NCI-H128 (cell line): Measurements from ENCODE around the gene KCNAB2.
"Not testable (repeated sequence)": the region's sequence is repeated elsewhere in the genome, so short reads cannot be mapped to it uniquely, and the experiment has no call there.

ENCODE experiments used
- DNase-seq: peaks from one replicate; lab custom pipeline; 2025; ENCODE audit not compliant: unreplicated experiment; lab: John Stamatoyannopoulos, UW

The KCNAB2 gene

DNA sequence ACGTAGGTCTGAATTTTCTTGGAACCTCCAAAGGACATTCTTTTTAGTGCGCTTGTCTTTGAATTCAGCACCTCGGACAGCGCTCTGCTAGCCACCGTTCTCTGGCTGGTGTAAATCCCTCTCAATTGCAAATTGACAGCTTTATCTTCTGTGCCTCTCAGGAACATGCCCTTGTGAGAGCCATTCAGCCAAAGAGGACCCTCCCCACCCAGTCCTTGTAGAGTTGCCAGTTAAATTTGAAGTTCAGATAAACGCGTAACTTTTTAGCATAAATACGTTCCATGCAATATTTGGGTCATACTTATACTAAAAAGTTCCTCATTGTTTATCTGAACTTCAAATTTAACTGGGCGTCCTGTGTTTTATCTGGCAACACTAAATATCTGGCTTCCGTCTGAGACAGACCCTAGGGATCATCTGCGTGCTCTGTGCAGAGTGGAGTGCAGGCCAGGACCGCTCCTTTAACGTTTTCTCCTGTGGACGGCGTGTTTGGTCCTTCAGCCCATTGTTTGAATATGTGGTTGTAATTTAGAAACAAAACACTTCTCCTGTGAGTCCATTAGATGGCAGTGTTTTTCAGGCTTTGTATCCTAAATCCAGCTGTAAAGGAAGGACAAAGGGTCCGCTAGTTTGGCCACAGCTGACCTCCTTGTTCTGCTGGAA lies 7.0 kb downstream of the KCNAB2 start:
- DNase-seq: no peak

DNA sequence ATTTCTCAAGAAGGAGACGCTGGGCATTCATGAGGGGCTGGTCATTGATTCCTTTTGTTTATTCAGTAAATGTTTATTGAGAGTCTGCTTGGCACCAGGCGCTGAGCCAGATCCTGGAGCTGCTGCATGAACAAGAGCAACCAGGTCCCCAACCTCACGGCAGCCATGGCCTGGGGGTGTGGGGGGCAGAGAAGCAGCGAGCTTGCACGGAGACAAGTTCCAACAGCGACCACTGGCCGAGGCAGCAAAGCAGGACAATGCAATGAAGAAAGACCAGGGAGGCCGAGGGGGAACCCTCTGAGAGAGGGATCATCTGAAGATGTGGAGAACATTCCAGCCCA lies 7.5 kb downstream of the KCNAB2 start:
- DNase-seq: no peak

DNA sequence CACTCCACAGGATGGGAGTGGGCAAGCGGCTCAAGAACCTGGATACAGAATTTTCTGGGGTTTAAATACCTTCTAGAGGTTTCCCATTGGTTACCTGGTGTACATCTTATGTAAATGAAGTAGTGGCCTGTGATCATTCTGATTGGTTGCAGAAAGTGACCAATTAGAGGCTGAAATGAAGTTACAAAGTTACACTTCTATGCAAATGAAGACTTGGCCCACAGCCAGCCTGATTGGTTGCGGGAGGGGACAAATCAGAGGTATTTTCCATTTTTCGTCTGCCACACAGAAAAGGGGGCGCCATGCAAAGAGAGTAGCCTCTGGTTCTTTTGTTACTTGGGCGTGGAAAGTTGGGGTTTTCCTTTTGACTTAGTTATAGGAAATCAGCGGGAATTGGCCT lies 8.9 kb downstream of the KCNAB2 start:
- no peak for DNase-seq

DNA sequence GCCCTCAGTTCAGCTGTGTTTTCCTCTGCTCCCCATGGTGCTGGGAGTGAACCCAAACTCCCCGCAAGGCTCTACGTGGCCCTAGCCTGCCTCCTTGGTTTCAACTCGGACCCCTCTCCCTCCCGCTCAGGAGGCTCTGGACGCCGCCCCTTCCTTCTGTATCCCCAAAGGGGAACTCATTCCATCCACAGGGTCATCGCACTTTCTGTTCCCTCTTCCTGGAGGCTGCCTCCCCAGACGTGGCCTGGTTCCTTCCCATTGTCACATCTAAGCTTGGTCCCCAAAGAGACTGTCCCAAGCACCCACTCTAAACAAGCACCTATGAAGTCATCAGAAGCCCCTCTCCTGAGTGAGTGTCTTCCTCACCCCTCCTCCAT lies 10.9 kb downstream of the KCNAB2 start:
- DNase-seq: no peak

DNA sequence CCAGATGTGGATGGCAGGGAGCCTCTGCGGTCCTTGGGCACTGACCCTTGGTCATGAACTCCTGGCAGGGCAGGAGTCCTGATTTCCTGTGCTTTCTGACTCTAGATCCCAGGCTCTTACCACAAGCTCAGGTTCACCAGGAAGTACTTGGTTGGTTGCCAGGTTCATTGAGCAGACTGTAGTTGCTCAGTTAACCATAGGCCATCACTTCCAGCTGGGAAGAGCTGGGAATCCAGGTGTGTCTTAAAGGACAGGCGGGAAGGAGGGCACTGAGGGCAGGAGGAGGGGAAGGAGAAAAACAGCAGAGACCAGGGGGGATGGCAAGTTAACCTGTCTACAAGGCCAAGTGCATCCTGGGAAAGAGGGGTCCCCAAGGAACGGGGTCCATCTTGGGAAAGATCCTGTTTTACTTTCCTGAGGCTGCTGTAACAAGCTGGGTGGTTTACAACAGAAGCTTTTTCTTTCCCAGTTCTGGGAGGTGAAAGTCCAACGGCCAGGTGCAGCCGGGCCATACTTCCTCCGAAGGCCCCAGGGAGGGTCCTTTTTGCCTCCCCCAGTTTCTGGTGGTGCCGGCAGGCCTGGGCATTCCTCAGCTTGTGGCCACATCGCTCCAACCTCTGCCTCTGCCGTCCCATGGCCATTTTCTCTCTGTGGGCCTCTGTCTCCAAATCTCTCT lies 11.6 kb downstream of the KCNAB2 start:
- no peak for DNase-seq

DNA sequence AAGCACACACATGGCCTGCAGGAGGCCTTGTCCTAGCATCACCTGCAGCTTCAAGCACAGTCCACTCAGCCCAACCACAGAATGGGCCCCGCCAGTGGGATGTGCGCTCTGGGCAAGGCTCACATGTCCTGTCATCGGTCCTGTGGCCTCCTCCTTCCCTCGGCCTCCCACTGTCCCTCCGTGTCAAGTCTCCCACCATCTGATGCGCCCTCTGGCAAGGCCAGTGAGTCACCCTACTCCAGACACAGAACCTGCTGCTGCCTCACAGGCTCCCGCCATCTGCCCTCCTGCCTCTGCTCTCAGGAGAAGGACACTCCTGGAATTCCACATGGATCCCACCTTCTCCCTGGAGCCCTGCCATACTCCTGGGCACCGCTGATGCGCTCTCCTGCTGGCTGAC lies 14.2 kb downstream of the KCNAB2 start:
- DNase-seq: no peak

DNA sequence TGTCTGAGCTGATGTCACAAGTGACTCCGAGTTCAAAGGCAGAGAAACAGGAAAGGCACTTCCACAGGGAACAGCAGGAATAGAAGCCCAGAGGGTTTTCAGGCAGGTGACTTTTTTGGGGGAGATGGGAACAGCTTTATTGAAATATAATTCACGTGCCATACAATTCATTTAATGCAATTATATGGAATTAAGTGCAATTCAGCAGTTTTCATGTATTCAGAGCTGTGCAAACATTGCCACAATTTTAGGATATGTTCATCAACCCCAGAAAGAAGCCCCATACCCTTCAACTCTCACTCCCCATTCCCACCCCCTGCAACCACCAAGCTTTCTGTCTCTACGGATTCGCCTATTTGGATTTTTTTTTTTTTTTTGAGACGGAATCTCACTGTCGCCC lies 17.0 kb downstream of the KCNAB2 start:
- no peak for DNase-seq

DNA sequence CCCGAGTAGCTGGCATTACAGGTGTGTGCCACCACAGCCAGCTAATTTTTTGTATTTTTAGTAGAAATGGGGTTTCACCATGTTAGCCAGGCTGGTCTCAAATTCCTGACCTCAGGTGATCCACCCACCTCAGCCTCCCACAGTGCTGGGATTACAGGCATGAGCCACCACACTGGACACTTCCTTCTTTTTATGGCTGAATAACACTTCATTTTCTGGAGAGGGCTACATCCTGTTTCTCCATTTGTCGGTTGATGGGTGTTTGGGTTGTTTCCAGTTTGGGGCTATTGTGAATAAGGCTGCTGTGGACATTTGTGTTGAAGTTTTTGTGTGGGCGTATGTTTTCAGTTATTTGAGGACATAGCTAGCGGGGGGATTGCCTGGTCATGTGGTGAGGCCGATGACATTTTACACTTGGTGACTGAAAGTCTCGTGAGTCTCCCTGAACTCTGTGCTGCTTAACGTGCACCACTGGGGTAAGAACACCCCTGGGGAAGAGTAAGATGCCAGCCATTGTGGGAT lies 17.9 kb downstream of the KCNAB2 start:
- DNase-seq: not testable (repeated sequence)

DNA sequence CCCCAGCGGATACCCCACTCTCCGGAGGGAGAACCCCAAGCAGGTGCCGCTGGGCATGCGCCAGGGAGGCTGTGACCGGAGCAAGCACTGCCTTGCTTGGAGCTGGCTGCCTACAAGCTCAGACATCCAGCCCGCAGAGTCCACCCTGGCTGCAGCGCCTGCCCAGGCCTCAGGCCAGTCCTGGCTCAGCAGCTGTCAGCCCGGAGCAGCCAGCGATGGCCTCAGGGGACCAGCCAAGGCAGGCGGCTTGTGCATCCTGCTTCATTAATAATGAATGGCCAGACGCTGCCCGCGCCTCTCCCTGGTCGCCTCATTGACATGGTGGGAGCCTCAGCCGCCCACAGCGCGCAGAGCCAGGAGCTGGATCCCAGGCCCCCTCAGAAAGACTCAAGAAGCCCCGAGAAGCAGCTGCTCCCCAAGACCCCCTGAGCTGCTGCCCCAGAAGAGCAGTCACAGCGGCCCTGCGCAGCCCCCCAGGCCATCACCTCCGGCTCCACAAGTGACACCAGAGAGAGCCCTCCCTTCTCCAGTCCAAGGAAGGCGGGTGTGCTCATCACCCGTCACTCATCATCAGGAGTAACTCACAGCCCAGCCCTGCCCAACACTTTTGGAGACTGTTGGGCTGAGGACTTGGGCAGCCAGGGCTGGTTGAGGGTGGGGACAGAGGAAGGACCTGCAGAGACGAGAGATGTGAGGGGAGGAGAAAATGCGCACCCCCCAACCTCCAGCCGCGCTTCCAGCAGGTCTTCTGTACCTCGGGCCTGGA lies 19.6 kb downstream of the KCNAB2 start:
- DNase-seq: no peak

DNA sequence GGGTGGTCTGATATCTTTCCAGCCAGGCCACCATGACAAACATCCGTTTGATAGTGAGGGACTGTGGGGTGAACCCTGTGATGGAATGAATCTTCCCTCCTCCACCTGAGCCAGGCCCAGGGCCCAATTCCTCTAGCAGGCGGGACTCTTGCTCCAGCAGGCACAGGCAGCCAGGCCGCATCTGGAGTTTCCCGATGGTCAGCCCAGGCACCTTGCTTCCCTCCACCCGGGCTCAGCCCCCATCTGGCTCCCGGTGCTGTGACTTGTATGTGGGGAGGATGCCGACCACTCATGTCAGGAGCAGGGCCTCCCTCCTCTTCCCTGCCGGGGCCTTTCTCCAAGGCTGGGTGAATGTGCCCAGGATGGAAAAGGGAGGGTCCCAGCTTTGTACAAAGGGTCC lies 21.0 kb downstream of the KCNAB2 start:
- DNase-seq: no peak

DNA sequence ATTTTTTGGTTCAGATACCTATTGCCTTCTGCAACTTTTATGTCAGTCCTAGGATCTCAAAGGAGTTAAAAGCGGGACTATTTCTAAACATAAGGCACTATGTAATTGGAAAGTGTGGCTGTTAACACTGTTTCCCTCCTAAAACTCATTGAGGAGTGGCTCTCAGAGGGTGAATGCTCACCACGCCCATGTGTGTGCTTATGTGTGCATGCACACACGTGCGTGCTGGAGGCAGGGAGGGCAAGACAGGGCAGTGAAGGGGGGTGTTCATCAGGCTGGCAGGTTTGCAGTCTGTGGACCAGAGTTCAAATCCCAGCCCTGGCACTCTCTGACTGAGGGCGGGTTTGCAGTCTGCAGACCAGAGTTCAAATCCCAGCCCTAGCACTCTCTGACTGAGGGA lies 22.4 kb downstream of the KCNAB2 start:
- no peak for DNase-seq

DNA sequence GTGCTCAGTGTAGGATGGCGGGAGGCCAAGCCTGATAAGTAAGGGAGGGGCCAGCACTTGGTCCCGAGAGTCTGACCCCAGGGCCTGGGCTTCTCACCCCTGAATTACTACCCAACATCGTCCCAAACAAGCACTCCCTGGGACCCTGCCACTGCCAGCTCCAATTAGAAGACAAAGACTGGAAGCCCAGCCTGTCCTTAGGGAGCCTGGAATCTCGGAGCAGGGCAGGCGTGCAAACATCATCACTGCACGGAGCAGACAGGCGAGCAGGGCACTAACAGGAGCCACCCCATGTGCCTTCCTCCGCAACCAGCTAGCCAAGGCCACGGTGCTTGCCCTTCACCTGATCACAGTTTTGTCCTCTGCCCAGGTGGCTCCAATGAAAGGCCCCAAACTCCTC lies 23.2 kb downstream of the KCNAB2 start:
- no peak for DNase-seq

DNA sequence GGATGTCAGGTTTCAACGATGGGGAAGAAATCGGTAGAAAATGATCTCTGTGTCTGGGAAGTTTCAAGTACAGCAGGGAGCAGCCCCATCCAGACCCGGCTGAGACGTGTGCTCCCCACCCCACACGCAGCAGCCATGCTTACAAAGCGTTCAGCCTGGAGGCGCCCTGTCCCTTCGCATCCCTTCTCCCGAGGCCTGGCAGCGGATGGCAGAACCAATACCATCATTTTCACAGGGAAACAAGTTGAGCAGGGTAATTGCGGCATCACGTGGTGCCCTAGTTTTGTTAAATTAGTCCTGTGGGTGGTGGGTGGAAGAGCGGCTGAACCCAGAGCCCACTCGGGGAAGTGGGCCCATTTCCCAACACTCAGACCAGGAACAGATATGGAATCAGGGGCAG lies 23.9 kb downstream of the KCNAB2 start:
- DNase-seq: no peak

DNA sequence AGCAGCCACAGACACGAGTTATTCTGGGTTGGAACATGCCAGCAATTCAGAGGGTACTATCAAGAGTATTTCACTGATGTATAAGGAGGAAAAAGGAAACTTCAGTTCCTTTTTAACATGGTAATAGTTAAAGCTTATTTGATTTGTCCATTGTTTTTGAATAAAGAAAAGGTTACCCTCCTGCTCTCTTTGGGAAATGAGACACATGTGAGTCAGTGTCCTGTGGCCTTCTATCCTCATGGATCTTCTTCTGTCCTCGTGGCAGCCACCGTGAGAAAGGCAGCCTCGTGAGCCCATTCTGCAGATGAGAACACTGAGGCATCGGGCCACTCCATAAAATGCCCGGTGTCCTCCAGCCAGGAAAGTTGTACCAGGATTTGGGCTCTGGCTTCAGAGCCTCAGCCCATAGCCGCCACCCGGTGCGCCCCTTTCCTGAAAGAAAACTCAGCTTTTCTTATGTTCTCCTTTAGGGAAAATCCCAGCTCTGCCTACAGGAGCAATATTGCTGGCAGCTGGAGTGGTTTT lies 24.8 kb downstream of the KCNAB2 start:
- no peak for DNase-seq

DNA sequence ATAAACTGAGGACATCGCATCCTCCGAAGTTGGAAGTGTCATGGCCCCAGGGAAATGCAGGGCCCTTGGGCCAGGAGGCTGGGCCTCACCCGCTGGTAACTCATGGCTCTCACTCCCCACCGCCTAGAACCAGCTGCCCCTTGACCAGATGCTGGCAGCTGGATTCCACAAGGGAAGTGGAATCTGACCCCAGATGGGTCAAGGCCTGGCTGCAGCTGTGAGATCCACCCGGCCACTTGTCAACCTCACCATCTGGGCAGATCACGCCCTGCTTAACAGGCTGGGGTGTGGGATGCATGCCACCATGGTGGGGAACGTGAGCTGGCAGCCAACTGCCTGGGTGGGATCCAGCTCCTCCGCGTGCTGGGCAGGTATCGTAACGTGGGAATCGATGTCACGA lies 25.5 kb downstream of the KCNAB2 start:
- no peak for DNase-seq

DNA sequence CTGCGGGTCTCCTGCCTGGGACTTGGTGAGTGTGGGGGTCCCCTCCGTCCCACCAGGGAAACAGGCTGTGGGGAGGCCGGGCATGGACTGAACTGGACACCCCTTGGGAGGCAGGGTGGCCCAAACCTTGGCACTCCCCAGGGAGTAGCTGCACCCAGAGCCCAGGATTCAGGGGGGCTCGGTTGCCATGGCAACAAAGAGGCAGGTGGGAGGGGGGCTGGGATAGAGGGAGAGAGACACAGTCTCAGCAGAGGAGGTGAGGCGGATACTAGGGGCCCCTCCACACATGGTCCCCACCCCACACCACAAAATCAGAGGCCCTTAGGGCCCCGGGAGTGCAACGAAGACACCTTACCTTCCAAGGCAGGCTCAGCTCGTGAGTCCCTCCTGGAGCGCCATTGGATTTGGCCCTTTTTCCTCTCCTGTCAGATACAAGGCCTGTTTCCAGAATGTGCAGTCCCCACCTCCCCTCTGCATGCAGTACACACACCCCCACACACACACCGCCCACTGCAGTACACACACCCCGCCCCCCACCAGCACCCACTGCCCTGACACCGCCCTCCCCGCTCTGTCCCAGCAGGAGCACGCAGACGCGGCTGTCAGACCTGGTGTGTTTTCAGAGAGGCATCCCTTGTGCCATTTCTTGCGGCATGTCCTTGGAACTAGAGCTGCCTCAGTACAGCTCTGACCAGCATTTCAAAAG lies 27.2 kb downstream of the KCNAB2 start:
- DNase-seq: no peak

DNA sequence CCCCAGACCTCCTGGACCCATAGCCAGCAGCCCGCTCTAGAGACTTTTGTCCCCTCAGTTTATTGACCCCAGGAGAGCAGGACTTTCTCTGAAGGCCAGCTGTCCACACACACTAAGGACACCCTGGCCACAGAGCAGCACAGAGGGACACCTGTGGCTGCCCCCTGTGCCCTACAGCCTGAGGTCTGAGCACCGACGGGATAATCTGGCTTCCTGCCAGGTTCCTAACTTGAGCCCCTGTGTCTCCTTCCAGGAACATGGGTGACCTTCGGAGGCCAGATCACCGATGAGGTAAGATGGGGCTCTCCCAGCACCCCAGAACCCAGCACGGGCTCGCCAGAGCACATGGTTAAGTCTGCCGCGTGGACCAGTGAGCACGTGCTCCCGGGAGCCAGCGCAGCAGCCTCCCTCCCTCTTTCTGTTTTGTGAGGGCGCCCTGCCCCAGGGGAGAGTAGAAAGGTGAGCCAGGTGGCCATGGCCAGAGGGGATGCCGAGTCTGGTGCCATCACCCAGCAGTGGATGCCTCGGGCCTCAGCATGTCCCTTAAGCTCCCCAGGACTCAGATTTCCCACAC lies 27.9 kb downstream of the KCNAB2 start:
- DNase-seq: no peak

DNA sequence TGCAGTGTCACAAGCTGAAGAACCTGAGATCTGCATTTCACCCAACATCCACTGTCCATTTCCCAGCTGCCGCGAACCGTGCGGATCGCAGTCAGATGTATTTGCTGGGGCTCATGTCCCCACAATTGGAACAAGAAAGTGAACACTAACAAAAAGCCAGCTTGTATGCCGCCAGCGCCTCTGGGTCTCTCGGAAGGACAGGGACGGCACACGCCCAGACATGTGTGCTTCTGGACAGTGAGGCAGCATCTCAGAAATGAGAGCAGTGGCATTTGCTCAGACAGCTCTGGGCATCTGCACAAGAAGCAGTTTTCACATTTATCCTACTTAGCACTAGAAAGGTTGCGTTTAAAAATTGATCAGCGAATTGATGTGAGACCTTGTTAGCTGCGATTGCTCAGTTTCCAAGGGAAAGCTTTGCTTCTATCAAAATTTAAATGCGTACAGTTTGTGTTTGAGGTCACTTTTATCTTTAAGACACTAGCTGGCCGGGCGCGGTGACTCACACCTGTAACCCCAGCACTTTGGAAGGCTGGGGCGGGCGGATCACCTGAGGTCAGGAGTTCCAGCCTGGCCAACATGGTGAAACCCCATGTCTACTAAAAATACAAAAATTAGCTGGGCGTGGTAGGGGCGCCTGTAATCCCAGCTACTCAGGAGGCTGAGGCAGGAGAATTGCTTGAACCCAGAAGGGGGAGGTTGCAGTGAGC lies 28.7 kb downstream of the KCNAB2 start:
- no peak for DNase-seq

DNA sequence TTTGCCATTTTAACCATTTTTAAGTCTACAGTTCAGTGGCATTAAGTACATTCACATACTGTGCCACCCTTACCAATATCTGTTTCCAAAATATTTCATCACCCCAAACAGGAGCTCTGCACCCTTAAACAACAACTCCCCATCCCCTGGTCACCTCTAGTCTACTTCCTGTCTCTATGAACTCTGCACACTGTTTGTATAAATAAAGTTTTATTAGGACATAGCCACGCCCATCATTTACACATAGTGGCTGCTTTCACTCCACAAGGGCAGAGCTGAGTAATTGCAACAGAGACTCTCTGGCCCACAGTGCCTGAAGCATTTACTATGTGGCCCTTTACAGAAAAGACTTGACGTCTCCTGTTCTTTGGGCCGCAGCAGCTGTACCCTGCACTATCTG lies 30.1 kb downstream of the KCNAB2 start:
- no peak for DNase-seq

DNA sequence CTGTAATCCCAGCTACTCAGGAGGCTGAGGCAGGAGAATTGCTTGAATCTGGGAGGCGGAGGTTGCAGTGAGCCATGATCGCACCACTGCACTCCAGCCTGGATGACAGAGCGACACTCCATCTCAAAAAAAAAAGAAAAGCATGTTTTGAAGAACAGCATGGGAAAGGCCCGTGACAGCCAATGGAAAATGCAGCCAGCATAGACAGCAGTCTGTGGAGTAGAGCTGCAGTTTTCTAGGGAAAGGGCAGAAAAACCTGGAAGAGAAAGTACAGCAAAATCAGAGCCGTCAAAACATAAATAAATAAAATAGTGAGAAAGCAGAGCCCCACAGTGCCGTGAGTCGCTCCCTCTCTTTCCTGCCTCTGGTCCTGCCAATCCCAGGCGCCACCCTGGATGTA lies 31.4 kb downstream of the KCNAB2 start:
- not testable (repeated sequence) for DNase-seq
